H9 (cell line): Measurements from ENCODE around the gene SNX21. TPM values are rescaled to one million over a fixed set of nuclear protein-coding genes. Genes with fewer than 3 reads are reported as not detected.
A peak's percentile ranks its signal among the peaks of the same experiment; 100 is the strongest.

Experiments
- DNase-seq: peaks from one replicate; pipeline ENCODE4 v3.0.0-alpha.2; 2017
- H2AFZ ChIP-seq: one replicate; pipeline ENCODE4 v1.6.1; 2013; ENCODE audit warnings: mild to moderate bottlenecking, low read length, control low read depth, moderate library complexity
- H2AK5ac ChIP-seq: 2 replicates; pipeline ENCODE4 v1.6.1; 2013; ENCODE audit warnings: low read length, control low read depth, mixed read lengths; ENCODE audit not compliant: insufficient read length
- H2BK120ac ChIP-seq: one replicate; pipeline ENCODE4 v1.6.1; 2013; ENCODE audit warnings: low read depth, mild to moderate bottlenecking, low read length, control low read depth, inconsistent platforms; ENCODE audit not compliant: poor library complexity, severe bottlenecking
- H2BK12ac ChIP-seq: 2 replicates; pipeline ENCODE4 v1.6.1; 2013; ENCODE audit warnings: low read length, control low read depth, mixed read lengths, low read depth; ENCODE audit not compliant: insufficient read length
- H2BK15ac ChIP-seq: 2 replicates; pipeline ENCODE4 v1.6.1; 2013; ENCODE audit warnings: low read depth, low read length, control low read depth
- H2BK20ac ChIP-seq: one replicate; pipeline ENCODE4 v1.6.1; 2013; ENCODE audit warnings: low read depth, mild to moderate bottlenecking, low read length, control low read depth, inconsistent platforms; ENCODE audit not compliant: poor library complexity, severe bottlenecking
- H2BK5ac ChIP-seq: 2 replicates; pipeline ENCODE4 v1.6.1; 2013; ENCODE audit warnings: low read length, control low read depth, mixed read lengths; ENCODE audit not compliant: insufficient read length
- H3K14ac ChIP-seq: 2 replicates; pipeline ENCODE4 v1.6.1; 2013; ENCODE audit warnings: low read length, control low read depth; ENCODE audit not compliant: insufficient read depth
- H3K18ac ChIP-seq: 2 replicates; pipeline ENCODE4 v1.6.1; 2013; ENCODE audit warnings: low read depth, mild to moderate bottlenecking, mixed read lengths, low read length, control low read depth; ENCODE audit not compliant: insufficient read length
- H3K23ac ChIP-seq: 2 replicates; pipeline ENCODE4 v1.6.1; 2013; ENCODE audit warnings: low read length, control low read depth, mixed read lengths, low read depth; ENCODE audit not compliant: insufficient read length
- H3K23me2 ChIP-seq: 2 replicates; pipeline ENCODE4 v1.6.1; 2013; ENCODE audit warnings: low read depth, mild to moderate bottlenecking, mixed read lengths, low read length, control low read depth; ENCODE audit not compliant: insufficient read length, poor library complexity, severe bottlenecking
- H3K27ac ChIP-seq: 2 replicates; pipeline ENCODE4 v1.5.1; 2013; ENCODE audit warnings: low read length, control low read depth, mixed read lengths, low read depth; ENCODE audit not compliant: insufficient read length
- H3K27me3 ChIP-seq: 2 replicates; pipeline ENCODE4 v1.6.1; 2013; ENCODE audit warnings: low read length, control low read depth, inconsistent platforms; ENCODE audit not compliant: insufficient read depth
- H3K4ac ChIP-seq: 2 replicates; pipeline ENCODE4 v1.6.1; 2013; ENCODE audit warnings: low read depth, mild to moderate bottlenecking, control low read depth, inconsistent platforms, low read length, moderate library complexity
- H3K4me1 ChIP-seq: 2 replicates; pipeline ENCODE4 v1.6.1; 2013; ENCODE audit warnings: low read length, control low read depth, inconsistent platforms; ENCODE audit not compliant: insufficient read depth
- H3K4me2 ChIP-seq: 2 replicates; pipeline ENCODE4 v1.6.1; 2013; ENCODE audit warnings: low read length, control low read depth, mixed read lengths; ENCODE audit not compliant: insufficient read length, insufficient read depth
- H3K56ac ChIP-seq: 2 replicates; pipeline ENCODE4 v1.6.1; 2013; ENCODE audit warnings: low read depth, mild to moderate bottlenecking, mixed read lengths, low read length, control low read depth; ENCODE audit not compliant: insufficient read length
- H3K79me1 ChIP-seq: 2 replicates; pipeline ENCODE4 v1.6.1; 2013; ENCODE audit warnings: low read depth, mild to moderate bottlenecking, moderate library complexity, low read length, control low read depth, inconsistent platforms; ENCODE audit not compliant: insufficient read depth, poor library complexity, severe bottlenecking
- H3K79me2 ChIP-seq: 2 replicates; pipeline ENCODE4 v1.6.1; 2013; ENCODE audit warnings: low read length, control low read depth, inconsistent platforms; ENCODE audit not compliant: insufficient read depth
- H3K9ac ChIP-seq: 2 replicates; pipeline ENCODE4 v1.6.1; 2013; ENCODE audit warnings: low read length, control low read depth, mixed read lengths; ENCODE audit not compliant: insufficient read length; ENCODE audit errors: extremely low read depth
- H3K9me3 ChIP-seq: one replicate; pipeline ENCODE4 v1.6.1; 2013; ENCODE audit warnings: low read depth, low read length, inconsistent platforms; ENCODE audit not compliant: control insufficient read depth
- H3T11ph ChIP-seq: one replicate; pipeline ENCODE4 v1.6.1; 2013; ENCODE audit warnings: mild to moderate bottlenecking, low read length, control low read depth, inconsistent platforms
- H4K20me1 ChIP-seq: one replicate; pipeline ENCODE4 v1.6.1; 2013; ENCODE audit not compliant: control insufficient read depth, insufficient read length, insufficient read depth
- H4K5ac ChIP-seq: 2 replicates; pipeline ENCODE4 v1.6.1; 2013; ENCODE audit warnings: low read depth, mild to moderate bottlenecking, mixed read lengths, low read length, control low read depth; ENCODE audit not compliant: insufficient read length
- H4K8ac ChIP-seq: replicated peaks from 2 replicates; pipeline ENCODE4 v1.6.1; 2013; ENCODE audit warnings: low read length, control low read depth, mixed read lengths, low read depth; ENCODE audit not compliant: insufficient read length
- H4K91ac ChIP-seq: 2 replicates; pipeline ENCODE4 v1.6.1; 2013; ENCODE audit warnings: low read depth, mild to moderate bottlenecking, moderate library complexity, mixed read lengths, low read length, control low read depth; ENCODE audit not compliant: insufficient read length
- H3K27ac Mint-ChIP-seq, 3 experiments: 2 replicates in 2 of 3; 3 replicates in 1 of 3; pipeline ENCODE4 v1.8.0; 2020 to 2021; ENCODE audit warnings: mixed read lengths in 3 of 3, mild to moderate bottlenecking in 1 of 3, moderate library complexity in 1 of 3
- H3K27me3 Mint-ChIP-seq: 2 replicates; pipeline ENCODE4 v1.8.0; 2021; ENCODE audit warnings: low read depth, mild to moderate bottlenecking, moderate library complexity, mixed read lengths
- H3K36me3 Mint-ChIP-seq, 3 experiments: 2 replicates in 2 of 3; 3 replicates in 1 of 3; pipeline ENCODE4 v1.8.0; 2020 to 2021; ENCODE audit warnings: low read depth in 3 of 3, mixed read lengths in 3 of 3; ENCODE audit not compliant: insufficient read depth in 1 of 3
- H3K4me1 Mint-ChIP-seq, 2 experiments: 2 replicates each; pipeline ENCODE4 v1.8.0; 2020; ENCODE audit warnings: mixed read lengths in 2 of 2
- H3K4me3 Mint-ChIP-seq, 2 experiments: 2 replicates in 1 of 2; 3 replicates in 1 of 2; pipeline ENCODE4 v1.8.0; 2020 to 2021; ENCODE audit warnings: mild to moderate bottlenecking in 2 of 2, mixed read lengths in 2 of 2, moderate library complexity in 1 of 2
- H3K9me3 Mint-ChIP-seq, 2 experiments: 2 replicates in 1 of 2; 3 replicates in 1 of 2; pipeline ENCODE4 v1.8.0; 2020; ENCODE audit warnings: mild to moderate bottlenecking in 2 of 2, mixed read lengths in 2 of 2, moderate library complexity in 1 of 2
- CTCF ChIP-seq: fragments of 200-600 bp; sonication (generic); conservative IDR thresholded peaks from 3 replicates; pipeline ENCODE4 v1.8.0; 2021; ENCODE audit warnings: antibody characterized with exemption, mild to moderate bottlenecking
- WGBS: extraction: QIAGEN DNeasy Blood & Tissue Kit; methylation state at CpG from one replicate; pipeline ENCODE4 v1.1.7; 2013; ENCODE audit warnings: missing lambda C conversion rate, low lambda C conversion rate, mixed read lengths; ENCODE audit not compliant: insufficient read length; ENCODE audit errors: extremely low coverage; 5-methylcytosine and 5-hydroxymethylcytosine counted together
- total RNA-seq: library from RNA; stranded (reverse); gene quantifications from 2 replicates; pipeline ENCODE4 v1.2.1, GENCODE V29; 2021

Gene SNX21
- total RNA-seq, 1 experiment from 2014 or later = 20.5 TPM

- Mint-ChIP-seq H3K4me1 (peaks cover 0 to 12% of the 10 kb centered on the region in 2 experiments; a peak in 3 of 4 replicates), H3K27me3 (no peaks in the 10 kb centered on the region), H3K4me3 (no peak overlapping the region), H3K36me3 (peaks cover 19 to 35% (median 24%) of the 10 kb centered on the region in 3 experiments), H3K9me3 (no peaks in the 10 kb centered on the region; a peak in 1 of 5 replicates), H3K27ac (peak overlapping the region in 1 of 3 experiments; percentile 16; a peak in 1 of 7 replicates)
- no peak for TF ChIP-seq CTCF
- H3K4me1 ChIP-seq = no peaks in the 10 kb centered on the region
- H3K9ac ChIP-seq = no peak overlapping the region
- H2AK5ac ChIP-seq = no peak overlapping the region
- H3K18ac ChIP-seq = no peak overlapping the region
- no peak overlapping the region for H4K8ac ChIP-seq
- H2BK20ac ChIP-seq = no peak overlapping the region
- no peak overlapping the region for H3K23ac ChIP-seq
- H2BK120ac ChIP-seq = no peak overlapping the region
- H3K56ac ChIP-seq = no peak overlapping the region
- no peak overlapping the region for H2AFZ ChIP-seq
- no peak overlapping the region for H3K4me2 ChIP-seq
- H3K4ac ChIP-seq = no peak overlapping the region
- no peak overlapping the region for H3T11ph ChIP-seq
- no peaks in the 10 kb centered on the region for H3K9me3 ChIP-seq
- no peaks in the 10 kb centered on the region for H4K20me1 ChIP-seq
- H3K27me3 ChIP-seq = no peaks in the 10 kb centered on the region
- peaks cover 12% of the 10 kb centered on the region for H3K23me2 ChIP-seq
- H2BK12ac ChIP-seq = no peak overlapping the region
- no peaks in the 10 kb centered on the region for H3K79me2 ChIP-seq
- no peak for DNase-seq
- no peak overlapping the region for H4K5ac ChIP-seq
- H2BK15ac ChIP-seq = no peak overlapping the region
- no peak overlapping the region for H4K91ac ChIP-seq
- H3K79me1 ChIP-seq = no peaks in the 10 kb centered on the region
- H2BK5ac ChIP-seq = no peak overlapping the region
- WGBS = no CpG with 5 or more reads among the region's 19 CpGs
- no peak overlapping the region for H3K14ac ChIP-seq
- no peak overlapping the region for H3K27ac ChIP-seq
Measured at GRCh38 chr20:45886590-45887345, 53.2 kb downstream of the SNX21 start.
